GM18517 (cell line): ENCODE results near the gene FOSL1.

Source experiments
- ATAC-seq: cut with Tn5 transposase; IDR thresholded peaks from one replicate; pipeline ENCODE4 v1.9.1; 2021; ENCODE audit warnings: mild to moderate bottlenecking, moderate library complexity; ENCODE audit not compliant: unreplicated experiment

FOSL1 gene

GRCh38 chr11:65883058-65883761 lies 17.0 kb downstream of the FOSL1 start:
- ATAC-seq = no peak

- ATAC-seq = no peak
Measured at GRCh38 chr11:65882120-65883057, 17.8 kb downstream of the FOSL1 start.

DNA sequence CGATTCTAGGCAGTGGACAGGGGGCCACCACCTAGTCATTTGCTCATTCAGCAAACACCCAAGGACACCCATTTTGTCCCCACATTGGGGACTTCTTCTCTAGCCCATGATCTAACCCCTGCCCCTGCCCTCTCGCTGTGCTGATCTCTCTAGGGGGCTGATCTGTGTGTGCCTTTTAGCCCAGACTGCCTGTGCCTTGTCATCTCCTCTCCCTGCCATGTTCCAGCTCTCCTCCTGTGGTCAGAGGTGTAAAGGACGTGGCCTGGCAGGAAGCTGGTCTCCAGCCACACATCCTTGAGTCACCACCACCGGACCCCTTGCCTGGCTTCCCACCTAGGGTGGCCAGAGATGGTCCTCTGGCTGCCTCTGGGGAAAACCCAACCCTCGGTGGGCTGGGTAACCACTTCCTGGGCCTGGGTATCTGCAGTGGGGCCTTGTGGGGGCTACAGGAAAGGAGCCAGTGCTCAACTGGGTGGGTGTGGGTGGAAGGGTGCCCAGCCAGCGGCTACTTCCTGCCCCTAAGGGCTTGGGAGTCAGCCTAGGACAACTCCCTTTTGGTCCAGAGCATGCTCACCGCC lies 19.3 kb downstream of the FOSL1 start:
- no peak for ATAC-seq

GRCh38 chr11:65880027-65880426 lies 20.2 kb downstream of the FOSL1 start:
- ATAC-seq = no peak

DNA sequence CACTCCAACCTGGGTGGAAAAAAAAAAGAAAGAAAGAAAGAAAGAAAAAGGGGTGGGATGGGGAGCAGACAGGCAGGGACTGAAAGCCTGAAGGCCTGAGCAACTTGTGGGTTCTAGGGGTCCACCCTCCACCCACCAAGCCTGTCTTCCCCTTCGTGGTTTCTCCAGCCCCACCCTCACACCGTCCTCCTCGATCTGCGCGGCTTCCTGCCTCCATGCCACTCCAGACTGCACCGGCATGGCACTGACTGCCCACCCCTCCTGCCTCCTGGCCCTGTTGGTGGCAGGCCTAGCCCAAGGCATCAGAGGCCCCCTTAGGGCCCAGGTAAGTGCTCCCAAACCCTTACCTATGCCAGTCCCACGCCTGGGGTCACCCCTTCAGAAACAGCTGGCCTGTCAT lies 20.6 kb downstream of the FOSL1 start, which contains the start of gene CTSW:
CTSW (plus strand) TSS at position 221 of the 400 bp plus-strand sequence; CDS start at position 239, 18 bp downstream.
- ATAC-seq = no peak

- peak; percentile 77 for ATAC-seq
Measured at GRCh38 chr11:65873318-65874156, 26.7 kb downstream of the FOSL1 start.

GRCh38 chr11:65872586-65873317 lies 27.4 kb downstream of the FOSL1 start, which contains the start of gene EFEMP2:
EFEMP2 (minus strand) TSS chr11:65872800; CDS start chr11:65872354, 446 bp downstream.
- ATAC-seq = no peak

GRCh38 chr11:65871811-65872548 lies 28.2 kb downstream of the FOSL1 start:
- no peak for ATAC-seq

DNA sequence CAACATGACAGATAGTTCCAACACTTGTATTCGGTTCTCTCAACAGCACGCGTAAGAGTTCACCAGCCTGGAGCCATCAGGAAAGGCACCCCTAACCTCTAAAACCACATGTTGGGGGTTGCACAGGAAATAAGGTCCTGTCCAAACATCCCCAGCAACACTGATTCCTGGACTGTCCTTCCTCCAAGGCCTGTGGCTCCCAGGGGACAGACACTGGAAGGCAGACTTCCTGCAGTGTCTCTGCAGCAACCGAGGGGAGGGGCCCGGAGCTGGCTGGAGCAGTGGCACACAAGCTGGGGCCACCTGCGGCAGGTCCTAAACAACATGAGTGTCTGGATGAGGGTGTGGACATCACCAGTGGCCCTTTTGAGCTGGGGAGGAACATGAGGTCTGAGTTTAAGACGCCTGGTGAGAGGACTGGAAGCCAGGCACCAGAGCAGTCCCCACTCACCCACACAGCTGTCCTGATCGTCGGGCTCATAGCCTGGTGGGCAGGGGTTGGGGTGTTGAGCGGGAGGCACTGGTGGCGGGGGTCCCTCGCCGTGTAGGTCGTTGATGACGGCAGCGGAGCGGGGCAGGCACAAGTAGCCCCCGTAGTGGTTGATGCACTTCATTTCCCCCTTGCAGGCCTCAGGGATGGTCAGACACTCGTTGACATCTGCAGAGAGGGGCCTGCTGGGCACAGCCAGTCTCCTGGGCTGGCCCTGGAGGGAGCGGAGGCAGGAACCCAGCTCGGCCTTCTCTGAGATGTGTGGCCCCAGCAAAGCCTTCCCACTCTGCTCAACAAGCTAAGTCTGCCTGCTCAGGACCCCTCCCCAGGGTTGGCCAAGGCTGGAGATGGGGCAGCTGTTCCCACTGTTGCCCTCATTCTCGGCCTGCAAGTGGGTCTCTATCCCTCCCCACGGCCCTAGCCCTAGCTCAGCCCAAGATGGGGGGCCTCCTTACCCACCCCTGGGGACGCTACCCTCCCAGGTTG lies 29.2 kb downstream of the FOSL1 start:
- ATAC-seq = no peak

- no peak for ATAC-seq
Measured at GRCh38 chr11:65870307-65870658, 29.9 kb downstream of the FOSL1 start.

DNA sequence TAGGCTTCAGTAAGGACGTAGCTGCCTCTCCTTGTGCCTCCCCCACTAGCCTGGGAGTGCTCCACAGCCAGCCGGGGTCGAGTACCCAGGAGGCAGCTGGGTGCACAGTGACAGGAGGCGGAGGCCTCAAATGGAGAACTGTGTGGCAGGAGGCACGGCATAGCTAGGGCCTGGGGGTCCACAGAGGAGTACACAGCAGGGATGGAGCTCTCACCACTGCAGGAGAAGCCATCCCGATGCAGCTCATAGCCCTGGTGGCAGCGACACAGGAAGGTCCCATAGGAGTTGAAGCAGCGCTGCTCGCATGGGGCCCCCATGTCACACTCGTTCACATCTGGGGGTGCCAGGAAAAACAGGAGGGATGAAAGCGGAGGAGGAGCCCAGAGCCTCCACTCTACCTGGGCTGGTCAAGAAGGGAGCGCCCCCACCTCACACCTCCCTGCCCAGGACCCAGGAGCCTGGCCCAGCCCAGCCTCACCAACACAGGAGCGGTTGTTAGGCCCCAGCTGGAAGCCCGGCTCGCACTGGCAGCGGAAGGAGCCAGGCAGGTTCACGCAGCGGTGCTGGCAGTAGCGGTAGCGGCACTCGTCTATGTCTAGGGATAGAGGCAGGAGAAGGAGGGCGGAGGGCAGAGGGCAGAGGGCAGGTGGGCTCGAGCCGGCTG lies 30.4 kb downstream of the FOSL1 start:
- ATAC-seq = no peak

- no peak for ATAC-seq
Measured at GRCh38 chr11:65868907-65869306, 31.3 kb downstream of the FOSL1 start.

DNA sequence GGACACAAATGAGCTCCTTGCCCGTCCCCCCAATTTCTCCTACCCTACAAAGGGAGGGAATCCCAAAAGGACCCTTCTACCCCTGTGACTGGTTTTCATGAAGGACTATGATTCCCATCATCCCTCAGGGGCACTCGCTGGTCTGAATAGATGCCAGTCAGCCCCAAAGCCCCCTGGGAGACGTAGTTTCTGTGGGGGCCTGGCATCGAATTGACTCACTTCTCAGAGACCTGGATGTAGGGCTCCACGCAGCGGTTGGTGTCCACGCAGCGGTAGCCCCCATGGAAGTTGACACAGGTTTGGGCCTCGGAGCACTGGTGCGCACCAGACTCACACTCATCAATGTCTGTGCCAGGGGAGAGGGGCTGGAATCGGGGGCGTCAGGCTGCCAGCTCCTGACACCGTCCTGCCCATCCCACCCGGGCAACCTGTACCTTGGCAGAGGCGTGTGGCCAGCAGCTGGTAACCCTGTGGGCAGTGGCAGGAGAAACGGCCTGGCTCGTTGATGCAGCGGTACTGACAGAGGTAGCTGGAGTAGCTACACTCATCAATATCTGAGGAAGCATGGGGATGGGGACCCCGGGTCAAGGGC lies 32.0 kb downstream of the FOSL1 start:
- no peak for ATAC-seq

GRCh38 chr11:65867284-65868071 lies 32.7 kb downstream of the FOSL1 start:
- ATAC-seq = no peak

DNA sequence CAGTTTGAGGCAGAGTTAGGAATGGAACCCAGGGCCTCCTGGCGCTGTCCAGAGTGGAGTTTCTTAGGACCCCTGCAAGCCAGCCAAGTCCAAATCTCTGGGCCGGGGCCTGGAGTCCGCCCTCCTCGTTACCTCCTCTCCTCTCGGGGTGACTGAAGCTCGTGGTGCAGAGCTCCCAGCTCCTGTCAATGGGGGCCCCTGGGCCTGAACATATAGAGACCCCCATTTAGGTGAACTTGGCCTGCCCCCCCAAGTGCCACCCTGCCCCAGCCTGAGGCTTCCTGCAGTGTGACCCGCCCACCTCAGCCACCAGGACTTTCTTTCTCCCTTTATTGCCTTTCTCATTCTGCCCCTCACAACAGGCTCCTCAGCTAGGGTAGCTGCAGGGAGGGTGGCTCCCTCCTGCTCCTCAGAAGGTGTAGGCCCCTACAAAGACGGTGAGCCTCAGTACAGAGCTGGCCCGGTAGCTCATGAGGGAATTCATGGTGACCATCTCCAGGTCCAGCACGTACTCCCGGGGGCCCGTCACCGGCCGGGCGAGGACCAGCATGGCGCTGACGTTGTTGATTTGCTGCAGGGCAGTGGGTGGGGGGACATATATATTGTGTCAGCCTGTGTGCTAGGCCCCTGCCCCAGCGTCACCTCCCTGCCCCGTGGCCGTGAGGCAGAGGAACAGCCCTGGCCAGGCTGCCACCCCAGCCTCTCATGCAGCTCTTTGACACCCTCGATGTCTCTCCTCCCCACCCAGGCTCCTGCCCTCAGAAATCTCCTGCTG lies 33.5 kb downstream of the FOSL1 start:
- no peak for ATAC-seq
